Transverse colon (tissue), 4 donors: ENCODE measurements around the gene PADI2.

Experiments
- EP300 ChIP-seq: sonication (generic); formaldehyde crosslinking; IDR thresholded peaks from one replicate; pipeline ENCODE4 v1.6.1; 2017; ENCODE audit warnings: antibody characterized with exemption, low read depth
- POLR2AphosphoS5 ChIP-seq, 3 donors: sonication (generic); formaldehyde crosslinking; IDR thresholded peaks; one replicate each; pipeline ENCODE4 v1.6.1; 2016; ENCODE audit warnings: antibody characterized with exemption in 3 of 3
- TF ChIP-seq, protein P1 (sequence below), 5 experiments: fragments of 200-600 bp in 3 of 5; fragments of 450-650 bp in 2 of 5; sonication (generic) in 3 of 5; IDR thresholded peaks; 1 replicate in 2 of 5; 2 replicates in 3 of 5; pipeline ENCODE4 v1.5.1; 2016 to 2017; ENCODE audit warnings: antibody characterized with exemption in 5 of 5, inconsistent platforms in 3 of 5, mild to moderate bottlenecking in 2 of 5, moderate library complexity in 1 of 5

DNA sequence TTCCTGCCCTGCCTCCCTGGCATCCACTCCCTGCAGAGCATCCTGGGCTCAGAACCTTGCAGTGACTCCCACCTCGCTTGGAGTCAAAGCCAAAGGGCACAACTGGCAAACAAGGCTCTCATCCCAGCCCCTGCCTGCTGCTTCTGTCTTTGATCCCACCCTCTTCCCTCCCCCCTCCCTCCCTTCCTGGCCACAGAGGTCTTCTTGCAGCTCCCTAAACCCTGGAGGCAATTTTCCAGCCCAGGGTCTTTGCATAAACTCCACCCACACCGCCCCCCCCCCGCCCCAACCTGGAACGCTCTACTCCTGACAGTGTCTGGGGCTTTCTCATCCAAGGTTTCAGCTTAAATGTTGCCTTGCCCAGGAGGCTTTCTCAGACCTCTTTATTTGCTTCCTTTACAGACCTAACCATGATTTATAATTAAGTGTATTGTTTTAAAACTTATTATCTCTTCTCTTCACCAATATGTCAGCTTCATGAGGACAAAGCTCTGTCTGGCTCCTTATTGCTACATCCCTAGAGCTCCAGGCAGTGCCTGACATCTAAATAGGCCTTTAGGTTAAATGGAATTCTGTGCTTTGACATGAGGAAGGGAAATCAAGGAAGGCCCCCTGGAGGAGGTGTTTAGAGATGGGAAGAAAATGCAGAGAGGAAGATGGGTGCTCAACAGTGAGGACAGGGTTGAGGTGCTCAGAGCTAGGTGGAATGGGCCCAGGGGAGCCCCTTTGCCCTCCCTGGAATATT is 48.0 kb upstream of the PADI2 start:
- TF ChIP-seq, protein P1, sequence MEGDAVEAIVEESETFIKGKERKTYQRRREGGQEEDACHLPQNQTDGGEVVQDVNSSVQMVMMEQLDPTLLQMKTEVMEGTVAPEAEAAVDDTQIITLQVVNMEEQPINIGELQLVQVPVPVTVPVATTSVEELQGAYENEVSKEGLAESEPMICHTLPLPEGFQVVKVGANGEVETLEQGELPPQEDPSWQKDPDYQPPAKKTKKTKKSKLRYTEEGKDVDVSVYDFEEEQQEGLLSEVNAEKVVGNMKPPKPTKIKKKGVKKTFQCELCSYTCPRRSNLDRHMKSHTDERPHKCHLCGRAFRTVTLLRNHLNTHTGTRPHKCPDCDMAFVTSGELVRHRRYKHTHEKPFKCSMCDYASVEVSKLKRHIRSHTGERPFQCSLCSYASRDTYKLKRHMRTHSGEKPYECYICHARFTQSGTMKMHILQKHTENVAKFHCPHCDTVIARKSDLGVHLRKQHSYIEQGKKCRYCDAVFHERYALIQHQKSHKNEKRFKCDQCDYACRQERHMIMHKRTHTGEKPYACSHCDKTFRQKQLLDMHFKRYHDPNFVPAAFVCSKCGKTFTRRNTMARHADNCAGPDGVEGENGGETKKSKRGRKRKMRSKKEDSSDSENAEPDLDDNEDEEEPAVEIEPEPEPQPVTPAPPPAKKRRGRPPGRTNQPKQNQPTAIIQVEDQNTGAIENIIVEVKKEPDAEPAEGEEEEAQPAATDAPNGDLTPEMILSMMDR (IDR thresholded peaks at IDR 0.05): no peak
- TF ChIP-seq POLR2AphosphoS5 (IDR thresholded peaks at IDR 0.05): no peak
- TF ChIP-seq EP300: no peak
